ENCODE results near the gene RUSC1. TPM values are rescaled to one million over a fixed set of nuclear protein-coding genes. Genes with fewer than 3 reads are reported as not detected.
"Not testable (repeated sequence)": the region's sequence is repeated elsewhere in the genome, so short reads cannot be mapped to it uniquely, and the experiment has no call there.

RUSC1 gene
- 28.0 TPM for polyA plus RNA-seq (ENCODE audit: insufficient read length)

GRCh38 chr1:155320661-155321617 lies at the start of gene RUSC1:
RUSC1 (plus strand) TSS chr1:155320894; CDS start chr1:155321774, 880 bp downstream.
- peak; percentile 90 for DNase-seq

GRCh38 chr1:155272466-155273342 lies 48.0 kb upstream of the RUSC1 start:
- peak; percentile 50 for DNase-seq

- peak; percentile 96 for DNase-seq
These were observed 47.1 kb upstream of the RUSC1 start, which contains the start of gene CLK2 for GRCh38 chr1:155273343-155274245. CLK2 (minus strand) TSS chr1:155273504; CDS start chr1:155270977, 2,527 bp downstream.

- peak; percentile 98 for DNase-seq
These were observed 43.4 kb upstream of the RUSC1 start, which contains the start of gene HCN3 for GRCh38 chr1:155277070-155277901. HCN3 (plus strand) TSS chr1:155277463; CDS start chr1:155277591, 128 bp downstream.

GRCh38 chr1:155277902-155278688 lies 42.6 kb upstream of the RUSC1 start:
- peak; percentile 55 for DNase-seq

- no peak for DNase-seq
These were observed 42.0 kb upstream of the RUSC1 start for GRCh38 chr1:155278689-155279160.

GRCh38 chr1:155279268-155279667 lies 41.4 kb upstream of the RUSC1 start:
- DNase-seq, result no peak

GRCh38 chr1:155282488-155283091 lies 38.1 kb upstream of the RUSC1 start:
- DNase-seq, result no peak

- no peak for DNase-seq
These were observed 36.2 kb upstream of the RUSC1 start for GRCh38 chr1:155284476-155284875.

- DNase-seq, result no peak
These were observed 35.6 kb upstream of the RUSC1 start for GRCh38 chr1:155285063-155285462.

GRCh38 chr1:155285631-155286044 lies 35.1 kb upstream of the RUSC1 start:
- DNase-seq, result no peak

GRCh38 chr1:155286544-155286943 lies 34.1 kb upstream of the RUSC1 start:
- DNase-seq, result no peak

- no peak for DNase-seq
These were observed 32.6 kb upstream of the RUSC1 start for GRCh38 chr1:155287987-155288543.

GRCh38 chr1:155291006-155291405 lies 29.7 kb upstream of the RUSC1 start:
- not testable (repeated sequence) for DNase-seq

- DNase-seq, result no peak
These were observed 27.5 kb upstream of the RUSC1 start for GRCh38 chr1:155293086-155293749.

- DNase-seq, result no peak
These were observed 26.0 kb upstream of the RUSC1 start for GRCh38 chr1:155294520-155295182.

GRCh38 chr1:155295183-155295941 lies 25.3 kb upstream of the RUSC1 start:
- DNase-seq, result no peak
